H1 (cell line): Measurements from ENCODE around the gene DENND2A. TPM values are rescaled to one million over a fixed set of nuclear protein-coding genes. Genes with fewer than 3 reads are reported as not detected.

Experiments
- CTCF ChIA-PET: fragments of 300-600 bp; sonication (Branson Sonifier 250); formaldehyde crosslinking; loops from one replicate; lab custom pipeline; 2021; ENCODE audit not compliant: partially characterized antibody; lab: Charles Lee
- POLR2A ChIA-PET: fragments of 300-600 bp; sonication (Branson Sonifier 250); formaldehyde crosslinking; loops from one replicate; lab custom pipeline; 2021; ENCODE audit warnings: inconsistent platforms; ENCODE audit not compliant: partially characterized antibody; lab: Charles Lee
- DNase-seq, 2 experiments: peaks; one replicate each; pipeline versions ENCODE4 v3.0.0 to v3.0.0-alpha.2; 2010 to 2022; ENCODE audit warnings: low spot score in 2 of 2, low read depth in 1 of 2, mixed read lengths in 1 of 2
- FAIRE-seq: peaks from 2 replicates; lab custom pipeline; 2011; peaks lifted over from hg19 to GRCh38; lab: Jason Lieb, UNC
- H2AFZ ChIP-seq: 2 replicates; pipeline ENCODE4 v1.8.1; 2012; ENCODE audit warnings: low read length, inconsistent platforms
- H2AK5ac ChIP-seq: 2 replicates; pipeline ENCODE4 v1.6.1; 2013; ENCODE audit warnings: low read depth, low read length
- H2BK120ac ChIP-seq: replicated peaks from 2 replicates; pipeline ENCODE3; 2013; ENCODE audit warnings: low read depth, low read length, inconsistent platforms
- H2BK12ac ChIP-seq: 2 replicates; pipeline ENCODE4 v1.6.1; 2013; ENCODE audit warnings: low read depth, low read length
- H2BK15ac ChIP-seq: 2 replicates; pipeline ENCODE4 v1.6.1; 2013; ENCODE audit warnings: low read length
- H2BK20ac ChIP-seq: 2 replicates; pipeline ENCODE4 v1.6.1; 2013; ENCODE audit warnings: low read length
- H2BK5ac ChIP-seq: 2 replicates; pipeline ENCODE4 v1.6.1; 2013; ENCODE audit warnings: low read depth, low read length
- H3K14ac ChIP-seq: 2 replicates; pipeline ENCODE4 v1.6.1; 2013; ENCODE audit warnings: inconsistent platforms; ENCODE audit not compliant: insufficient read length
- H3K18ac ChIP-seq: 2 replicates; pipeline ENCODE4 v1.6.1; 2013; ENCODE audit warnings: low read length; ENCODE audit errors: extremely low read depth
- H3K23ac ChIP-seq: 2 replicates; pipeline ENCODE4 v1.6.1; 2013; ENCODE audit warnings: inconsistent platforms; ENCODE audit not compliant: insufficient read length
- H3K23me2 ChIP-seq: 2 replicates; pipeline ENCODE4 v1.6.1; 2013; ENCODE audit warnings: low read depth, low read length
- H3K27ac ChIP-seq: 2 replicates; pipeline ENCODE4 v1.6.1; 2011; ENCODE audit warnings: low read depth, low read length, inconsistent platforms
- H3K27me3 ChIP-seq, 4 experiments: replicated peaks in 1 of 4; 1 replicate in 1 of 4; 2 replicates in 3 of 4; pipeline versions ENCODE4 v1.6.1 to v1.8.1; 2011 to 2013; ENCODE audit warnings: low read length in 3 of 4, mild to moderate bottlenecking in 3 of 4, inconsistent platforms in 2 of 4, mixed read lengths in 2 of 4, moderate library complexity in 1 of 4; ENCODE audit not compliant: control insufficient read depth in 3 of 4, insufficient read depth in 3 of 4; ENCODE audit errors: extremely low read depth in 1 of 4
- H3K36me3 ChIP-seq, 4 experiments: 2 replicates each; pipeline versions ENCODE4 v1.6.1 to v1.8.1; 2011 to 2013; ENCODE audit warnings: mild to moderate bottlenecking in 4 of 4, low read length in 3 of 4, moderate library complexity in 2 of 4, control low read depth in 1 of 4, inconsistent platforms in 1 of 4; ENCODE audit not compliant: insufficient read depth in 4 of 4, control insufficient read depth in 2 of 4
- H3K4ac ChIP-seq: replicated peaks from 2 replicates; pipeline ENCODE3; 2013; ENCODE audit warnings: low read length, low read depth, mixed read lengths, inconsistent platforms; ENCODE audit not compliant: insufficient read length
- H3K4me1 ChIP-seq, 4 experiments: replicated peaks in 1 of 4; 1 replicate in 1 of 4; 2 replicates in 3 of 4; pipeline versions ENCODE4 v1.6.1 to v1.8.1; 2011 to 2013; ENCODE audit warnings: low read length in 3 of 4, inconsistent platforms in 2 of 4, mixed read lengths in 1 of 4; ENCODE audit not compliant: insufficient read depth in 4 of 4, control insufficient read depth in 3 of 4
- H3K4me2 ChIP-seq, 2 experiments: 2 replicates each; pipeline versions ENCODE4 v1.6.1 to v1.8.1; 2011 to 2013; ENCODE audit warnings: low read depth in 2 of 2, low read length in 2 of 2, control low read depth in 1 of 2, inconsistent platforms in 1 of 2, mild to moderate bottlenecking in 1 of 2; ENCODE audit not compliant: insufficient read depth in 1 of 2
- H3K4me3 ChIP-seq, 4 experiments: fragments of 200-600, 300-600 bp in 1 of 4; sonication (generic), shearing (Covaris generic), sonication (Bioruptor Twin) in 1 of 4; 2 replicates each; pipeline versions ENCODE4 v1.5.1 to v1.8.1; 2011 to 2016; ENCODE audit warnings: low read length in 4 of 4, low read depth in 3 of 4, control low read depth in 2 of 4, inconsistent platforms in 2 of 4, mild to moderate bottlenecking in 2 of 4, mixed read lengths in 1 of 4, moderate library complexity in 1 of 4; ENCODE audit not compliant: insufficient read depth in 2 of 4; ENCODE audit errors: extremely low read depth in 1 of 4
- H3K56ac ChIP-seq: replicated peaks from 2 replicates; pipeline ENCODE3; 2013; ENCODE audit warnings: low read depth, mild to moderate bottlenecking, mixed read lengths, low read length, inconsistent platforms; ENCODE audit not compliant: insufficient read length
- H3K79me1 ChIP-seq: 2 replicates; pipeline ENCODE4 v1.6.1; 2013; ENCODE audit warnings: low read depth, low read length, control low read depth
- H3K79me2 ChIP-seq, 2 experiments: 2 replicates each; pipeline versions ENCODE4 v1.6.1 to v1.8.1; 2012 to 2013; ENCODE audit warnings: low read length in 2 of 2, mild to moderate bottlenecking in 2 of 2, inconsistent platforms in 1 of 2; ENCODE audit not compliant: insufficient read depth in 2 of 2, control insufficient read depth in 1 of 2
- H3K9ac ChIP-seq, 4 experiments: replicated peaks in 1 of 4; 1 replicate in 1 of 4; 2 replicates in 3 of 4; pipeline versions ENCODE4 v1.6.1 to v1.8.1; 2011 to 2013; ENCODE audit warnings: low read depth in 3 of 4, low read length in 3 of 4, control low read depth in 2 of 4, mild to moderate bottlenecking in 2 of 4, moderate library complexity in 2 of 4, inconsistent platforms in 1 of 4; ENCODE audit errors: extremely low read depth in 1 of 4
- H3K9me3 ChIP-seq, 2 experiments: 2 replicates each; pipeline versions ENCODE4 v1.6.1 to v1.8.1; 2012 to 2013; ENCODE audit warnings: mild to moderate bottlenecking in 2 of 2, moderate library complexity in 2 of 2, control low read depth in 1 of 2, inconsistent platforms in 1 of 2, low read depth in 1 of 2, low read length in 1 of 2, mixed read lengths in 1 of 2; ENCODE audit not compliant: insufficient read depth in 2 of 2
- H4K20me1 ChIP-seq, 2 experiments: replicated peaks in 1 of 2; 2 replicates each; pipeline versions ENCODE3 to v1.8.1; 2011 to 2013; ENCODE audit warnings: inconsistent platforms in 2 of 2, low read length in 2 of 2, mild to moderate bottlenecking in 1 of 2; ENCODE audit not compliant: insufficient read depth in 2 of 2, control insufficient read depth in 1 of 2
- H4K5ac ChIP-seq: 2 replicates; pipeline ENCODE4 v1.6.1; 2013; ENCODE audit warnings: low read length, low read depth, mixed read lengths, inconsistent platforms; ENCODE audit not compliant: insufficient read length
- H4K8ac ChIP-seq: 2 replicates; pipeline ENCODE4 v1.8.0; 2013; ENCODE audit warnings: mild to moderate bottlenecking, moderate library complexity, low read length, inconsistent platforms; ENCODE audit not compliant: insufficient read depth; ENCODE audit errors: extremely low read depth
- H4K91ac ChIP-seq: replicated peaks from 2 replicates; pipeline ENCODE3; 2013; ENCODE audit warnings: low read length, mixed read lengths, inconsistent platforms; ENCODE audit not compliant: insufficient read length
- KDM1A ChIP-seq: fragments of 200-600, 300-600 bp; sonication (generic); IDR thresholded peaks from 2 replicates; pipeline ENCODE4 v1.7.1; 2016; ENCODE audit warnings: mild to moderate bottlenecking, low read length, borderline replicate concordance
- MAFK ChIP-seq: IDR thresholded peaks from 2 replicates; pipeline ENCODE4 v1.6.1; 2012; ENCODE audit warnings: low read depth, mild to moderate bottlenecking, improper control_type of control experiment, low read length
- POU5F1 ChIP-seq: IDR thresholded peaks from 2 replicates; pipeline ENCODE4 v1.6.1; 2011; ENCODE audit warnings: low read depth, mild to moderate bottlenecking, low read length, moderate library complexity
- WGBS, 2 experiments: shearing (Covaris generic) in 1 of 2; methylation state at CpG; one replicate each; pipeline versions ENCODE4 v1.1.6 to v1.1.7; 2013 to 2015; ENCODE audit warnings: low lambda C conversion rate in 2 of 2, mixed read lengths in 2 of 2, inconsistent platforms in 1 of 2, low coverage in 1 of 2, missing lambda C conversion rate in 1 of 2; ENCODE audit not compliant: insufficient replicate concordance in 2 of 2, insufficient coverage in 1 of 2, insufficient read length in 1 of 2; ENCODE audit errors: extremely low coverage in 1 of 2, missing lambda C conversion rate in 1 of 2; 5-methylcytosine and 5-hydroxymethylcytosine counted together
- polyA plus RNA-seq, 7 experiments: library from polyadenylated mRNA; depleted of rRNA in 3 of 7; stranded (reverse) in 5 of 7; unstranded in 2 of 7; fragments of >200 nt in 5 of 7; fragments of 200-250 nt in 2 of 7; gene quantifications; 1 replicate in 5 of 7; 2 replicates in 1 of 7; 4 replicates in 1 of 7; pipeline versions ENCODE4 v1.2.1 to v1.2.3, GENCODE V29; 2011 to 2013; ENCODE audit warnings: missing spikeins in 2 of 7, mixed read lengths in 2 of 7
- total RNA-seq: library from RNA; stranded (reverse); fragmentation: NEBNext Ultra II Directional; extraction: Animal tissue kit (Norgen Biotek cat#: 25700); gene quantifications from 2 replicates; pipeline ENCODE4 v1.2.1, GENCODE V29; 2021

Gene DENND2A
- total and polyA plus RNA-seq, 2 of the 8 experiments (the other 6 are each of a cell fraction or from before 2014, with no cell fraction given): 5.0 to 13.0 TPM

GRCh38 chr7:140657891-140658290 is 17.3 kb upstream of the DENND2A start:
- H2AK5ac ChIP-seq: no peak overlapping the region
- H2AFZ ChIP-seq: no peak overlapping the region
- H3K4me1 ChIP-seq: peaks cover 0 to 3% (median 1%) of the 10 kb centered on the region in 4 experiments; a peak in 2 of 7 replicates
- H3K14ac ChIP-seq: no peak overlapping the region
- H2BK5ac ChIP-seq: no peak overlapping the region
- ChIA-PET CTCF (interaction anchor here (5.1 kb wide), 1 partner anchor 11 kb away, joined by 35 read pairs; no protein-coding TSS in a partner anchor), POLR2A (interaction anchor here (0.5 to 1.2 kb wide), 2 partner anchors 11 to 148 kb away, joined by 3 to 4 read pairs; no protein-coding TSS in a partner anchor)
- H3K27me3 ChIP-seq: no peaks in the 10 kb centered on the region; a peak in 1 of 7 replicates
- H4K91ac ChIP-seq: no peak overlapping the region
- no peak overlapping the region for H3K9ac ChIP-seq
- H2BK15ac ChIP-seq: no peak overlapping the region
- 85% methylated on average over 9 of the region's 9 CpGs; no CpG with 5 or more reads in 1 of the 2 experiments for WGBS, 2 experiments
- no peak overlapping the region for H4K8ac ChIP-seq
- no peak overlapping the region for H3K4me2 ChIP-seq
- H2BK12ac ChIP-seq: no peak overlapping the region
- H3K56ac ChIP-seq: no peak overlapping the region
- H2BK120ac ChIP-seq: no peak overlapping the region
- no peaks in the 10 kb centered on the region for H3K9me3 ChIP-seq
- H2BK20ac ChIP-seq: no peak overlapping the region
- H3K79me2 ChIP-seq: no peaks in the 10 kb centered on the region
- no peaks in the 10 kb centered on the region for H3K36me3 ChIP-seq
- no peak overlapping the region for H3K4ac ChIP-seq
- no peak for FAIRE-seq
- DNase-seq: no peak
- no peak overlapping the region for H3K4me3 ChIP-seq
- H4K5ac ChIP-seq: no peak overlapping the region
- H3K18ac ChIP-seq: no peak overlapping the region
- H4K20me1 ChIP-seq: peaks cover 0 to 6% of the 10 kb centered on the region in 2 experiments
- H3K23me2 ChIP-seq: peaks cover 6% of the 10 kb centered on the region; the same call in 1 of the 2 replicates
- no peak overlapping the region for H3K27ac ChIP-seq
- H3K79me1 ChIP-seq: no peaks in the 10 kb centered on the region
- no peak overlapping the region for H3K23ac ChIP-seq
- no peak for TF ChIP-seq POU5F1
- TF ChIP-seq MAFK: no peak
- no peak for TF ChIP-seq KDM1A
